CD4-positive, alpha-beta T cell treated with Interleukin-1 beta for 1 hour (primary cell): ENCODE results near the gene FGGY.
"Not testable (repeated sequence)": the region's sequence is repeated elsewhere in the genome, so short reads cannot be mapped to it uniquely, and the experiment has no call there.

Experiments used
- DNase-seq, 2 donors: peaks; one replicate each; pipeline ENCODE4 v3.0.0-alpha.2; 2020 to 2022

Gene FGGY

GRCh38 chr1:59558580-59558979 lies 261.7 kb downstream of the FGGY start:
- not testable (repeated sequence) for DNase-seq

DNA sequence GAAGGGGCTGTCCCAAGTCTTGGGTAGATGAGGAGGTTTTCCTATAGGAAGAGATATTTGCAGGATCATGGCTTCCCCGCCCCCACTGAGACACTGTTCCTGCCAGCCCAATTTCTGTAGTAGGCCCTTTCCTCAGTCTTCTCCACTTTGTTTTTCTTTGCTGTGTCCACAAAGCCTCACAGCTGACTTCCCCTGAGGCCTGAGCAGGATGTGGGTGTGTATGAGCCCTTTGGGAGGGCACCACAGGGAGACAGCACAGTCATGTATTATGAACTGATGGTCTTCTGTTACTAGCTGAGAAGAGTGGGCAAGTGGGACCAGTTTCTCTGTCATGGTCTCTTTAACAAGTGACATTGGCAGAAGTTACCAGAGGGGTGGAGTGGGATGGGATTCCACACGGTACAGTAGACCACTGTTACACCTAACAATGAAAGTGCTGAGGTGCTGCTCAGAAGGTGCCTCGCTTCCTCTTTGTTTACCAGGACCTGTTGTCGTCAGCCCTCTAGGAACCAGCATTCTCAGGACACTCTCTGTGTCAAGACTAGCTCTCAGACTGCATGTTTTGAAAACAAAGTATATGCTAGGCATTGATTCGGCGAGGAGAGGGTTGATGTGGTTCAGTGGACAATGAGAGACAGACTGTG lies 264.0 kb downstream of the FGGY start:
- DNase-seq = peak in 1 of 2 donors; percentile 2

DNA sequence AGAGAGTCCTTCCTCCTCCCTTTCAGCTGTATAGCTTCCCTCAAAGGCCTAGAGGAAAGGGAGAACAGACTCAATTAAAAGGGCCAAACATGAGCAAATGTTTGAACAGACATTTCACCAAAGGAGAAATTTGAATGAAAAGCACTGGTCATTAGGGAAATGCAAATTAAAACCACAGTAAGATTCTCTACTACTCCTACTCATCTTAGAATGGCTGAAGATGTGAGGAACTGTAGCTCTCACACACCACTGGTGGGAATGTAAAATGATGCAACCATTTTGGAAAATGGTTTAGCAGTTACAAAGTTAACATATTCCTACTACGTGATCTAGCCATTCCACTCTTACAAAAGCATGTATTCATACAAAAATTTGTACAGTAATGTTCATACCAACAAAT lies 264.9 kb downstream of the FGGY start:
- no peak for DNase-seq

GRCh38 chr1:59564192-59564891 lies 267.4 kb downstream of the FGGY start:
- no peak for DNase-seq

DNA sequence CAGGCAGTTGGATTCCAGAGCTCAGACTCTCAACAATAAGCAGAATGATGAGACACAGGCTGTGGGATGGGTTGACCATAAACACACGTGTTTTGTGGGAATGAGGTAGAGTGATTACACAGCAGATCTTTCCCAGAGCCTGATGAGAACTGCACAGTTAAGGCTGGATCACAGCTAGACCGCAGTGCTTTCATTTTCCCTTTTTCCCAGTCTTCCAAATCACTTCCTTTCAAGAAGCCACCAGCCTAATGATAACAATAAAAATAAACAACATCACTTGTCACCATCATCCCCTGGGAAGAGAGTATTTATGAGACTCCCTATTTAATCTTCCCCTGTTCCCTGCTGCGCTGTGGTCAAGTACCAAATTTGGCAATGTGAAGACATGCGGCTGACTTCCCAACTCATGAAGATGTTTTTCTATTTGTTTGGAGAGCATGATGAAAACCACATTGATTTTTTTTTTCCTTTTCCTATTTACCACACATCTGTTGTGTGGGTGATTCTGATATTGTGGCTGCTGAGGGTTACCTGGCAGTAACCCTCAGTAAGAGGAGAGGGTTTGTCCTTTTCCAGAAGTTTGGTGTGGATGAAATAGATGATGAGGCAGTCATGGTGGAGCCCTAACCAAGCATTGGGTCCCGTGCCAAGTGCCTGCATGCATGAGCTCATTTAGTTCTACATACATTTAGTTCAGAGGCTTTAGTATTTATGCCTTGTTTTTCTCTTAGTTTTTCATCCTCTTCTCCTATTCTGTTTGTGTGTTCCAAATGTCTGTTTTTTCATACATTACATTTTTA lies 268.9 kb downstream of the FGGY start:
- no peak for DNase-seq

DNA sequence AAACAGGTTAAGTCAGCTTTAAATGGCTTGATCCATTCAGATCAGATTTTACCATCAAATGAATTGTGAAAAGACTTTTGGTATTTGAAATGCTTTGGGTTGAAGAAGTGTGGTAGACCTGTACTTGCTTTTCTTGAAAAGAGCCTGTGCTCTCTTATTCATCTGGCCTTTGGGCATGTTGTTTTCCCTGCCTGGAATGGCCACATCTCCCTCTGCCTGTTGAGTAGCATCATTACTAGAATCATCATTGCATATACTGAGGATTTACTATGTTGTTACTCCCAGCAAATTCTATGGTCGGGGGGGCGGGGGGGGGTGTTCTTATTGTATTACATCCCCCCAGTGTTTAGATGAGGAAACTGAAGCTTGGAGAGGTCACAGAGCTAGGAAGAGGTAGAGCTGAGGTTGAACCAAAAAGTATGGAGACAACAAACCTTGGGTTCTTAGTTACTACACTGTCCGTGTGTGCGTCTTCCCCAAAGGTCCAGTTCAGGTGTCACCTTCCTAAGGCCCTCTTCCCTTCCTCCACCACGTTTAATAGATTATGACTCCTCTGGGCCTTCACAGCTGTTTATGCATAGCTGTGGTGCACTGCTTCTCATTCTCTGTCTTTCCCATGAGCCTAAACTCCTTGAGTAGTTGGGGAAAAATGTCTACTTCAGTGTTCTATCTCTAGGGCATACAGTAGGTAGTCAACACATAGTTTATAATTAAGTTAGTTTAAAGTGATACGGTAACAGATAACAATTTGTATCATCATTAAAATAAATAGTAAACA lies 271.5 kb downstream of the FGGY start:
- no peak for DNase-seq

GRCh38 chr1:59569198-59569597 lies 272.3 kb downstream of the FGGY start:
- no peak for DNase-seq

- DNase-seq = peak; percentile 48 to 49
Observed at GRCh38 chr1:59570524-59570923, 273.6 kb downstream of the FGGY start.

DNA sequence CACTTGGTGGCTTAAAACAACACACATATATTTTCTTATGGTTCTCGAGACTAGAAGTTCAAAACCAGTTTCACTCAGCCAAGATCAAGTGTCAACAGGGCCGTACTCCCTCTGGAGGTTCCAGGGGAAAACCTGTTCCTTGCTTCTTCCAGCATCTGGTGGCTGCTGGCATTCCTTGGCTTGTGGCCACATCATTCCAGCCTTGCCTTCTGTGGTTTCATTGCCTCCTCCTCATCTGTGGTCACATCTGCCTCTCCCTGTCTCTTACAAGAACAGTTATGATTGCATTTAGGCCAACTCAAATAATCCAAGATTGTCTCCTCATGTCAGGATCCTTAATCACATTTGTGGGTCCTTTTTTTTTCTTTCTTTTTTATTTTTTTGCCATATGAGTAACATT lies 277.2 kb downstream of the FGGY start:
- no peak for DNase-seq

GRCh38 chr1:59577774-59578173 lies 280.9 kb downstream of the FGGY start:
- DNase-seq = no peak

DNA sequence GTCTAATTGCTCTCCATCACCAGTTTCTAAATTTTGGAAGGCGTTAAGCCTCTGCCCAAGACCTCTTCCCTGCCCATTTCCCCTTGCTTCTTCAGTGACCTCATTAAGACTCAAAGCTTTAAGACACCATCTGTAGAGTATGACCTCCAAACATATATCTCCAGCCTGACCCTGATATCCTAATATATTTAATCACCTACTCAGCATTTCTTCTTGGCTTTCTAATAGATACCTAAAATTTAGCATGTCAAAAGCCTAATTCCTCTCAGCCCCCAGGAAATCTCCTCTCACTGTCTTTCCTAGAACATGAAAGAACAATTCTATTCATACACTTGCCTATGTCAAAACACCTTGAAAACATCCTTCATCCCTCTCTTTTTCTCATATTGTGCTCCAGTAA lies 282.3 kb downstream of the FGGY start:
- DNase-seq = no peak

- DNase-seq = no peak
Observed at GRCh38 chr1:59580257-59580656, 283.4 kb downstream of the FGGY start.

DNA sequence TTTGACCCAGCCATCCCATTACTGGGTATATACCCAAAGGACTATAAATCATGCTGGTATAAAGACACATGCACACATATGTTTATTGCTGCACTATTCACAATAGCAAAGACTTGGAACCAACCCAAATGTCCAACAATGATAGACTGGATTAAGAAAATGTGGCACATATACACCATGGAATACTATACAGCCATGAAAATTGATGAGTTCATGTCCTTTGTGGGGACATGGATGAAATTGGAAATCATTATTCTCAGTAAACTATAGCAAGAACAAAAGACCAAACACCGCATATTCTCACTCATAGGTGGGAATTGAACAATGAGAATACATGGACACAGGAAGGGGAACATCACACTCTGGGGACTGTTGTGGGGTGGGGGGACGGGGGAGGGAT lies 295.5 kb downstream of the FGGY start:
- DNase-seq = not testable (repeated sequence)

DNA sequence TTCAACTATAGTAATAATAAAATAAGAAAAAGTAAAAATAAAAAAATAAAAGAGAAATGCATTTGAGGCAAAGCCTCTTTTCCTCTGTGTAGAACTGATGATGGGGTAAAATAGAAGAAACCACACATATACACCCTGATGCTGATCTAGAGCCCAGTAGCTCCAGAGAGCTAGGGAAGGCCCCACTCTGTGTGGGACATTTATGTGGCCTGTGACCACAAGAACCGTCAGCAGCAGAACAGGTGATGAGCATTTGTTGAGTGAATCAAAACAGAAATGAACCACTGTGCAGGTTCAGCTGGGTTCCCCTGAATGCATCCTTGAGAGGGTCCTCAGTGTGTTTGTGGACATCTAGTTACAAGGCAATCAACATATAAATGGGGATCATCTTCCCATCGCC lies 296.0 kb downstream of the FGGY start:
- DNase-seq = no peak

- DNase-seq = no peak
Observed at GRCh38 chr1:59593798-59594790, 297.2 kb downstream of the FGGY start.

DNA sequence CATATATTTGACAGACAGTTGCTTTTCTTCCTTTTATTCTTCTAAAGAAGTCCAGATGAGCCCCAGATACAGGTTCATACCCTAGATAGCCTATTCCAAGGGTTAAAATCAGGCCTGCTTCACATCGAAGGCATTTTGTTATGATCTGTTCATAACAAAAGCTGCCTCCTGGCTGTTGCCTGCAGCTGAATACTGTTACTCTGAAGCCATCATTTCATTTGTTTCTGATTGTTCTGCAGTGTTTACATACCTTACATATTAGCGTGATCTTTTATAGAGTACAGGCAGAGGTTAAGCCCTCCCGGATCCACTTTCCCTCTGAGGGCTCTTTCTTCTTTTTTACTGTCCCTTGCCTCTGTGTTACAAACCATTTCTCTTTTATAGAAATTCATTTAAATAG lies 298.9 kb downstream of the FGGY start:
- DNase-seq = no peak

DNA sequence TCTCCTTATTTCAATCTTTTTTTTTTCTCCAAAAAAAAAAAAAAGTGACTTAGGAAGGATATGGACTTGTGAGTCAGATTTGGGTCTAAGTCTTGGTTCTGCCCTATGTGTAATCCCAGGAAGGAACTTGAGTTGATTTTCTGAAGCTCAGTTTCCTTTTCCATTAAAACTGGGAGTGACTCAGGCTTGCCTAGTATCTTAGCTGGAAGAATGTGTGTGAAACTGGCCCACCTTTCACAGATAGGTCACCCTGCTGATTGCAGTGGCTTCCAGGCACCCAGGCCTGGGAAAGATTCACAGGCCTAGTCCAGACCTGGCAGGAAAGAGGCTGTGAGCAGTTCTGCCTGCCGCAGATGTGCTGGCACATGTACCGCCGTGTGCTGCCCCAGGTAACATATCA lies 299.5 kb downstream of the FGGY start:
- DNase-seq = no peak

- no peak for DNase-seq
Observed at GRCh38 chr1:59596956-59597355, 300.1 kb downstream of the FGGY start.

DNA sequence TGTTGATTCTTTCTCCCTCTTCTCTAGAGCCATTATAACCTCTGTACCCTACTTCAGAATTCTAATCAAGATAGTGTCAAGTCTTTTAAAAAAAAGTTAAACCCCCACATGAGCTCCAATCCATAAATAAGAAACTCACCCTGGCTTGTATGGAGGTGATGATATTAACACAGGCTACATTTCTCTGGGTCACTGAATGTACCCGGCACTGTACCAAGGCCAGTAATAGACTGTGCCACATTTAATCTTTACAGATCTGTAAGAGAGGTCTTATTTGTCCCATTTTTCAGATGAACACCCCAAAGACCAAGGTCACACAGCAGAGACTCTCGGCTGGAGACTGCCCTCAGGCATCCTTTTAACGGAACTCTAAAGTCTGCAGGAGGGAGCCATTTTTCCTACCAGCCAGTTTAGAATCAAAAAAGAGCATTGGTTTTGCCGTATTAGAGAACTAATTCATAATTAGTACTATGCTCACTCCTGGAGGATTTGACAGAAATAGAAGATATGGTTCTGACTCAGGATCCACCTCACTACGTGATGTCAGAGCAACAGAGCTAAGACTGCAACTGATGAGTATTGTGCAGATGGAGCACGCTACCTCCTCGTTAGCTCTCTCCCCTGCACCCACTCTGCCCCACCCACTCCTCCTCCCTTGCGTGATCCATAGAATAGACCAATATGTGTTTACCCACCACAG lies 300.7 kb downstream of the FGGY start:
- no peak for DNase-seq

- no peak for DNase-seq
Observed at GRCh38 chr1:59598120-59598440, 301.2 kb downstream of the FGGY start.

GRCh38 chr1:59601041-59601441 lies 304.1 kb downstream of the FGGY start:
- no peak for DNase-seq
